Measurements from ENCODE around the gene CEACAM16. TPM values are rescaled to one million over a fixed set of nuclear protein-coding genes. Genes with fewer than 3 reads are reported as not detected.
"Not testable (repeated sequence)": the region's sequence is repeated elsewhere in the genome, so short reads cannot be mapped to it uniquely, and the experiment has no call there.

The CEACAM16 gene
- total RNA-seq, 1 donor from 2014 or later: not detected

- H3K4me1 Mint-ChIP-seq (ENCODE audit: unreplicated experiment): peaks cover 9% of the 10 kb centered on the region
- peaks cover 4% of the 10 kb centered on the region for H3K27me3 Mint-ChIP-seq (ENCODE audit: unreplicated experiment)
- H3K36me3 Mint-ChIP-seq (ENCODE audit: low read depth, unreplicated experiment): peaks cover 9% of the 10 kb centered on the region
- no peaks in the 10 kb centered on the region for H3K9me3 Mint-ChIP-seq (ENCODE audit: unreplicated experiment)
- TF ChIP-seq CTCF (IDR thresholded peaks at IDR 0.05; ENCODE audit: unreplicated experiment): no peak
- no peak overlapping the region for H3K27ac Mint-ChIP-seq (ENCODE audit: unreplicated experiment)
- no peak overlapping the region for H3K4me3 Mint-ChIP-seq (ENCODE audit: unreplicated experiment)
- no peak for DNase-seq (ENCODE audit: low spot score)
Measured at GRCh38 chr19:44717603-44718002, 18.7 kb downstream of the CEACAM16 start.

GRCh38 chr19:44718441-44719261 is 19.7 kb downstream of the CEACAM16 start:
- no peak for TF ChIP-seq CTCF (IDR thresholded peaks at IDR 0.05; ENCODE audit: unreplicated experiment)

GRCh38 chr19:44719262-44719701 is 20.3 kb downstream of the CEACAM16 start:
- TF ChIP-seq CTCF (IDR thresholded peaks at IDR 0.05; ENCODE audit: unreplicated experiment): no peak
- H3K27ac Mint-ChIP-seq (ENCODE audit: unreplicated experiment): no peak overlapping the region
- H3K27me3 Mint-ChIP-seq (ENCODE audit: unreplicated experiment): peaks cover 11% of the 10 kb centered on the region
- H3K9me3 Mint-ChIP-seq (ENCODE audit: unreplicated experiment): no peaks in the 10 kb centered on the region
- DNase-seq (ENCODE audit: low spot score): no peak
- H3K4me1 Mint-ChIP-seq (ENCODE audit: unreplicated experiment): peaks cover 9% of the 10 kb centered on the region
- H3K36me3 Mint-ChIP-seq (ENCODE audit: low read depth, unreplicated experiment): peaks cover 9% of the 10 kb centered on the region
- H3K4me3 Mint-ChIP-seq (ENCODE audit: unreplicated experiment): no peak overlapping the region

More at GRCh38 chr19:44718441-44719261, 19.7 kb downstream of the CEACAM16 start:
- peaks cover 9% of the 10 kb centered on the region for H3K36me3 Mint-ChIP-seq (ENCODE audit: low read depth, unreplicated experiment)
- H3K9me3 Mint-ChIP-seq (ENCODE audit: unreplicated experiment): no peaks in the 10 kb centered on the region
- peaks cover 7% of the 10 kb centered on the region for H3K27me3 Mint-ChIP-seq (ENCODE audit: unreplicated experiment)
- peak overlapping the region; percentile 97 for H3K27ac Mint-ChIP-seq (ENCODE audit: unreplicated experiment)
- peak; percentile 65 for DNase-seq (ENCODE audit: low spot score)
- peak overlapping the region; percentile 85 for H3K4me3 Mint-ChIP-seq (ENCODE audit: unreplicated experiment)
- peaks cover 9% of the 10 kb centered on the region for H3K4me1 Mint-ChIP-seq (ENCODE audit: unreplicated experiment)

- not testable (repeated sequence) for H3K4me1 Mint-ChIP-seq (ENCODE audit: unreplicated experiment); H3K36me3 Mint-ChIP-seq (ENCODE audit: low read depth, unreplicated experiment)
Measured at GRCh38 chr19:44720396-44720795, 21.4 kb downstream of the CEACAM16 start.

GRCh38 chr19:44720945-44721344 is 22.0 kb downstream of the CEACAM16 start:
- Mint-ChIP-seq H3K27me3 (ENCODE audit: unreplicated experiment) (peaks cover 15% of the 10 kb centered on the region), H3K27ac (ENCODE audit: unreplicated experiment) (no peak overlapping the region), H3K4me1 (ENCODE audit: unreplicated experiment) (peaks cover 9% of the 10 kb centered on the region), H3K9me3 (ENCODE audit: unreplicated experiment) (no peaks in the 10 kb centered on the region), H3K36me3 (ENCODE audit: low read depth, unreplicated experiment) (no peaks in the 10 kb centered on the region), H3K4me3 (ENCODE audit: unreplicated experiment) (no peak overlapping the region)
- DNase-seq (ENCODE audit: low spot score): no peak
- TF ChIP-seq CTCF (IDR thresholded peaks at IDR 0.05; ENCODE audit: unreplicated experiment): no peak

More at GRCh38 chr19:44720396-44720795, 21.4 kb downstream of the CEACAM16 start:
- H3K27me3 Mint-ChIP-seq (ENCODE audit: unreplicated experiment): peaks cover 15% of the 10 kb centered on the region
- H3K27ac Mint-ChIP-seq (ENCODE audit: unreplicated experiment); H3K4me3 Mint-ChIP-seq (ENCODE audit: unreplicated experiment); DNase-seq (ENCODE audit: low spot score); H3K9me3 Mint-ChIP-seq (ENCODE audit: unreplicated experiment): not testable (repeated sequence)

GRCh38 chr19:44721369-44721768 is 22.4 kb downstream of the CEACAM16 start:
- not testable (repeated sequence) for DNase-seq (ENCODE audit: low spot score); H3K9me3 Mint-ChIP-seq (ENCODE audit: unreplicated experiment); H3K4me1 Mint-ChIP-seq (ENCODE audit: unreplicated experiment); H3K27ac Mint-ChIP-seq (ENCODE audit: unreplicated experiment); H3K36me3 Mint-ChIP-seq (ENCODE audit: low read depth, unreplicated experiment); H3K4me3 Mint-ChIP-seq (ENCODE audit: unreplicated experiment)
- peaks cover 15% of the 10 kb centered on the region for H3K27me3 Mint-ChIP-seq (ENCODE audit: unreplicated experiment)

All from endothelial cell (in vitro differentiated cells).